Amygdala (tissue), 56 donors: ENCODE data around the gene LYPD6B.

Experiments used
- DNase-seq, 56 donors: peaks; one replicate each; lab custom pipeline; 2025; lab: John Stamatoyannopoulos, UW

LYPD6B gene

DNA sequence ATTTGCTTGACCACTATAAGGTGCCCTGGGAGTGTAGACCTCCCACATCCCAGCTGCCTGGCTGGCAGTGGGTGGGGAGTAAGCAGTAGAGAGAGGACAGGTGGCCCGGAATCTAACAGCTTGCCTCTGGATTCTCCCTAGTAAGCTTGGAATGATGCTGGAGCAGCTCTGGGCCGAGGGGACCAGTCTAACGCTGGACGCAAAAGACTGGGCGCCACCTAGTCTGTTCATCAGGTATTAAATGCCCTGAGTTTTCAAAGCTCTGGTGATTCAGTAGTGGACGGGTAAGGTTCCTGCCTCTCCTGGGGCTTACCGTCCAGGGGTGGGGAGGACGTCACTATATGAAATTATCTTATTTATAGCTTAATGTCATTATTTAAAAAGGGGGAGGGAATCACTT lies 648 bp upstream of the LYPD6B start:
- DNase-seq: no peak

DNA sequence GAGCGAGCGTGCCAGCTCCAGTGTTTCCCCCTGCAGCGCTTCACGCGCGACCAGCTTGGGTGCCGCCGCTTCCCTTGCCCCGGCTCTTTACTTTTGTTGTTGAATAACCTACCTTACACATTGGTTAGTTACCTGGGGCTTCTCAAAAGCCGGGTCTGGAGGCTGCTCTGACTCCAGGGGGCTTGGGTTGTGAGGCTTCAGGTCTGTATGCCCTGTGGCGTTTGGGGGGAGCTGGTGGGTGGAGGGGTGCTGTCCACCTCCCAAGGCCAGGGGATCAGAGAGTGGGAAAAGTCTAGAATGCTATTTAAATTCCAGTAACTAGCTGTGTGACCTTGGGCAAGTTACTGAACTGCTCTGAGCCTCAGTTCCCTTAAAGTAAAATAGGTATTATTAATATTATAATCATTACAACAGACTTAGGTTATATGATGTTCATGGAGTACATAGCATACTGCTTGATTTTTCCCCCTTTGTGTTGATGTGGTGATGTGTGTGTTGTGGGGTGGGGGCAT lies 770 bp downstream of the LYPD6B start:
- DNase-seq: no peak

DNA sequence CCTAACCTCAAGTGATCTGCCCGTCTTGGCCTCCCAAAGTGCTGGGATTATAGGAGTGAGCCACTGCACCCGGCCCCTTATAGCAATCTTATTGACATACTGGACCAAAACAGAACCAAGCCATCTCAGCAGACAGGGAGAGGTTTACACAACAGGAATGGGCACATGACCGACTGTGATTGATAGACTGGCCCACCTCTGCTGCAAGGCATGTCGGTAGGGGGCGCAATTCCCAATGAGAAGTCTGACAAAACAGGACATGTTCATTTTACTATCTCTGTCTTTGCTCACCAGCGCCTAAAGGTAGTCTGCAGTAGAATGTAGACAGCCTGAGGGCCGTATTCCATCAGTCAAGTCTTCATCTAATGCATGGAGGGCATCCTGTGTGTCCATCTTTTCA lies 2.0 kb downstream of the LYPD6B start:
- no peak for DNase-seq

DNA sequence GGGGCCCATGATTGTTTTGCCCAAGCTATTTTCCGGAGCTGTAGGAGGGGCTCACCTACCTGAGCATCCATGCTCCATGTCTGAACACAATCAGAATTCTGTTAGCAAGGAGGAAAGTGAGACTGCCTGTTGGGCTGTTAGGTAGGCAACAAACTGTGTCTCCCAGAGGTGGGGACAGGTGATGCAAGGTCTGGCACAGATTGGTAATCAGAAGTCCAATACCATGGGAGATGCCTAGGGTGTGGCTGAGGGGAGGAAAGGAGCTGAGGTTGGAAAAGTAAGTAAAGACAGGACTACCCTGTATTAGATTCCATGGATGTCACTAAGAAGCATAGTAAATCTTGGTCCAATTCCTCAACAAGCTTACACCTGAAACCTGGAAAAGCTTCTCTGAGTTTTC lies 3.0 kb downstream of the LYPD6B start:
- no peak for DNase-seq

DNA sequence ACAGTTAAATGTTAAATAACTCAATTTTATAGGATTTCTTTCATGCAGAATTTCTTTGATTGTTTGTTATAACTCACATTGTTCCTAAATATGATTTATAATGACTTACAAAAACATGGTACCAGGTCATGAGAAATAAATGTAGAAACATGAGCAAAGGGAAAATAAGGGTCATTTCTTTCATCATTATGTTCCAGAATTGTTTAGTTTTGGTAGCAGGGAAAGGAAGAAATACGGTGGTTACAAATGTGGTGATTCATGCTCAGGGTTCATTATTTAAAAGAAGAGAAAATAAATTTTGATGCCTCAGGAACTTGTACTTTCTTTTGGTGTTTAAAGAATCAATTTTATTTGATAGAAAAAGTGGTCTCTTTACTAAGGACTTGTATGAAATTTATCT lies 4.4 kb downstream of the LYPD6B start:
- no peak for DNase-seq

GRCh38 chr2:149044500-149044899 lies 6.0 kb downstream of the LYPD6B start:
- no peak for DNase-seq

DNA sequence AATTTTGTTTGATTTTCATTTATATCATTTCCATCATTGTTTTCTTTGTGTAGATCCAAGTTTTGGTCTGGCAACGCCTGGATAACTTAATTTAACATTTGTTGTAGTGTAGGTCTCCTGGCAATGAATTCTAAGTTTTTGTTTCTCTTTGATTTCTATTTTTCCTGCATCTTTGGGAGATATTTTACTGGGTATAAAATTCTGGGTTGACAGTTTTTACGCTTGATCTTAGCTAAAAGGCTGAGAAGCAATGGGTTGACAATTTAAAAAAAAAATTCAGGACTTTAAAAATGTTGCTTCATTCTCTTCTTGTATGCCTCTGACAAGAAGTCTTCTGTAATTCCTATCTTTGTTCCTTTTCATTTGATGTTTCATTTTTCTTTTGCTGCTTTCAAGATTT lies 8.6 kb downstream of the LYPD6B start:
- no peak for DNase-seq

GRCh38 chr2:149049142-149049541 lies 10.6 kb downstream of the LYPD6B start:
- no peak for DNase-seq

GRCh38 chr2:149050188-149050587 lies 11.7 kb downstream of the LYPD6B start:
- no peak for DNase-seq

DNA sequence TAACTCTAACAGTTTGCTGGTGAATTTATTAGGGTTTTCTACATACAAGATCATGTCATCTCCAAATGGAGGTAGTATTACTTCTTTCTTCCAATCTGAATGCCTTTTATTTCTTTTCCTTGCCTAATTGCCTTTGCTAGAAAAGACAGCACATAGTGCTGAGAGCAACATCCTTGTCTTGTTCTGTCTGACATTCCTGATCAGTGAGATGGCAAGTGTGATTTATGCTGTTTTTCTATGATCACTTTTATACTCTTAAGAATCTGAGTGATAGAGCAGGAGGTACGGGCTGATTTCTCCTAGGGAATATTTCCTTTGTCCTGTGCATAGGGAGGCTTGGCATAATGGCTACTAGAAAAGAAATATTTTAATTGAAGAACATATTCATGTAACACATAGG lies 17.3 kb downstream of the LYPD6B start:
- DNase-seq: no peak

- DNase-seq: no peak
Observed at GRCh38 chr2:149056541-149057255, 18.2 kb downstream of the LYPD6B start.

DNA sequence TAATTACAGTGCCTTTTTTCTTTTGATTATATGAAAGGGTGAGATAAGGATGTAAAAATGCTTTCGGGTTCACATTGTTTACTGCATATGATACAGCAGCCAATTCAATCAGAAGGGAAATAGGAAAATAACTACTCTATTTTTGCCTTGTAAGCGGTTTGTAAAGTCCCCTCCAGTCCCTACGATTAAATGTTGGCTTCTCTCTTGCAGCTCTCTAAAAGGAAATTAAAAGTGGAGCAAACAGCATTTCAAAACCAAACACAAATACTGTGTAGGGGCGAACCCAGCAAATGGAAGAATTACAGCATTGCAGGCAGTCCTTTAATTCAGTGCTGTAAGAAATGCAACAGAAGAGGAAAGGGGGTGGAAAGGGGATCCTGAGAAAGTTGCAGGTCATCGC lies 18.9 kb downstream of the LYPD6B start:
- DNase-seq: no peak

DNA sequence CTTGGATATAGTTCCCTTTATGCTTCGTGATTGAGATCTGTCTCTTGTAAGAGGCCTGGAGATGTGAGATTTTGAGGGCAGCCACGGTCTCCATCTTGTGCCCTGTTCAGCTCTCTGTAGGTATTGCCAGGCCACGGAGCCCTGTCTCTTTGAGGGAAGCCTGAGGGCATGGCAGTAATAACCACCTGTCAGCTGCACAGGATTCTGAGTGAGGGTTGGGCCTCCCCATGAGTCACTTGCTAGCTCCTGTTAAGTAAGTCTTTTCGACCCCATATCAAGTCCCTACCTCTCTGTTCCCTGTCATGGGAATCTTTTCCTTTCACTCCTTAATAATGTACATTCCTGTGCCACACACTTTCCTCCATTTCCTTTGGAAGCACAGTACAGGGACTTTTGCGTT lies 20.4 kb downstream of the LYPD6B start:
- DNase-seq: no peak

DNA sequence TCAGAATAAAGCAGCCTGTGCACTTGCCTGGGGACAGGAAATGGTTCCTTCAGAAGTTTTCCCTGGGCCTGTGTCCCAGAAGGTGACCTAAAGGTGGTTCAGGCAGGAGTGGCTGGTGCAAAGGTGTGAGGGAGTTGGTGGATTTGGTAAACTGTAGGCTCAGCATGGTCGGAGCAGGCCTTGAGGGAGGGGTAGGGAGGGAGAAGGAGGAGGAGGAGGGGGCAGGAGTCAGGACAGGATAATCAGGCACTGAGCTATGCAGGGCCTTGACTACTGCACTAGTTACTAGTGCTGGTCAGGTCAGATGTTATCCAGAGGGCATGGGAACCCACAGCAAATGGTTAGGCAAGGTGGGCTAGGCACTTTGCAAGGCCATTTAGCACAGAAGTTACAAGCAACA lies 21.3 kb downstream of the LYPD6B start:
- DNase-seq: no peak

DNA sequence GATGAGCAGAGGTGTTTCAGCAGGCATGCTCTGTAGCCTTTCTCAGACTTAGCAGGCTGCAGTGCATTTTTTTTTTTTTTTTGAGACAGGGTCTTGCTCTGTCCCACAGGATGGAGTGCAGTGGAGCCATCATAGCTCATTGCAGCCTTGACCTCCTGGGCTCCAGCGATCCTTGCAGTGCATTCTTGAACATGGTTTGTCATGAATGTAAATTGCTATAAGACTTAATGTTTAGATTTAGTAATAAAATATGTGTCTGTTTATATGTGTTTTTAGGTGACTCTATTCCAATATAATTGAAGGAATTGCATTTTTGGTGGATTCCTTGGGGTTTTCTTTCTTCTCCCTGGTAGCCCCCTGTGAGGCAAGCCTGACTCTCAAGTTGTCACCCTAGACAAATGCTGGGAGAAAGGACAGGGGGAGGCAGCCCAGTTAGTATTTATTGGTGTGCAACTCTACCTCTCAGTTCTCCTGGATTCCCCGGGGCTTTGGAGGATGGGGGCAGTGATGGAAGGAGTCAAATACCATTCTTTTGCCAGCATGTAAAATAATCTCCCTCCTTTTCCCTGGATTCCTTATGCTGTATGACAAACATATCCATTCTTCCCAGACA lies 22.7 kb downstream of the LYPD6B start:
- DNase-seq: no peak

DNA sequence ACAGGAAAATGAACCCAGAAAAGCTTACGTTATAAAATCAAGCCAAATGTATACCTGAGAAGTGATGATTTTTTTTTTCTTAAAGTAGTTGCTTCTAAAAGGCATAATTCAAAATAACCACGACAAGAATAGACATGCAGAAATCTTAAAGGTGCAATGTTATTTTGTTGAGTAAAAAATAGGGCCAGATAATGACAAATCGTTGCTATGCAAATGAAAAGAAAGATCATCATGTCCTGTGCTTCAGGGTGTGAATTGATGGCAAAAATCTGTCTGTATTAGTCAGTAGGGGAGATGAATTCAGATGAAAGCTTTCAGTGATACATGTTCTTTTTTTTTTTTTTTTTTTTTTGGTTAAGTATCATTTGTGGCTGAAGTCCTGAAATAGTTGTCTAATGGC lies 24.0 kb downstream of the LYPD6B start:
- DNase-seq: no peak

DNA sequence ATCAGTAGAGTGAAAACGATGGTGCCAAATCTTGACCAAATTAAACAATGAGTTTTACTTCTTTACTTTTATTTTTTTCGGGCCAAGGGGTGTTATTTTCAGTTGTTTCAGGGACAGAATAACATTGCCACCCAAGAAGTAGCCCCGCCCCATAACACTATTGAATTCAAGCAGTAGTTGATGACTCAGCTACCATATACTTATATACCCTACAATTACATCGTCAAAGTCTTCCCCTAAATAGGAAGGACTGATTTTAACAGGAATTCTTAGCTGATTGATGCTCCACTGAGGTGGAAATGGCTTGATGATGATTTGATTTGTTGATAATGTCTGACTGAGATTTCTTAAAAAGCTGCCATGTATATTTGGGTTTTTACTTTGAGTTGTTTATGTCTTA lies 24.7 kb downstream of the LYPD6B start:
- no peak for DNase-seq

DNA sequence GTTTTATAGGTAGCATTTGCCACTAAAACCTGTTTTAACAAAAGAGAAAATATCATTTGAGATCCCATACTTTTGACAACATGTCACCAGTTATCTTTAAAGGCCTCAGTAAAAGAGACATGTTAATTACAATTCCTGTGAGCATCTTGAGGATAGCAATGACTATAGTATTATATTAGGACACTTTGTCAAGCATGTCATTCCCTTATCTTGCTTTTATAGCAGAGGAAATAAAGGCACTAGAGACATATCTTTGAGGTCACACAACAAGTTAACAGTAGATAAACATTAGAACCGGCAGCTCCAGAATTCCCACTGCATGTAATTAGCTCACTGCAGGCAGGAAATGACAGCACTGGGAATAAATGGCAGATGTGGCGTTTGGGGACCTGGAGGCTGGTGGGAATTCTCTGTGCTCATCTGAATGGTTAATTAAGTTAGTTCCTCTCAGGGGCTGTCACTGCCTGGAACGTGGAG lies 25.9 kb downstream of the LYPD6B start:
- DNase-seq: no peak

- no peak for DNase-seq
Observed at GRCh38 chr2:149064856-149065630, 26.5 kb downstream of the LYPD6B start.

DNA sequence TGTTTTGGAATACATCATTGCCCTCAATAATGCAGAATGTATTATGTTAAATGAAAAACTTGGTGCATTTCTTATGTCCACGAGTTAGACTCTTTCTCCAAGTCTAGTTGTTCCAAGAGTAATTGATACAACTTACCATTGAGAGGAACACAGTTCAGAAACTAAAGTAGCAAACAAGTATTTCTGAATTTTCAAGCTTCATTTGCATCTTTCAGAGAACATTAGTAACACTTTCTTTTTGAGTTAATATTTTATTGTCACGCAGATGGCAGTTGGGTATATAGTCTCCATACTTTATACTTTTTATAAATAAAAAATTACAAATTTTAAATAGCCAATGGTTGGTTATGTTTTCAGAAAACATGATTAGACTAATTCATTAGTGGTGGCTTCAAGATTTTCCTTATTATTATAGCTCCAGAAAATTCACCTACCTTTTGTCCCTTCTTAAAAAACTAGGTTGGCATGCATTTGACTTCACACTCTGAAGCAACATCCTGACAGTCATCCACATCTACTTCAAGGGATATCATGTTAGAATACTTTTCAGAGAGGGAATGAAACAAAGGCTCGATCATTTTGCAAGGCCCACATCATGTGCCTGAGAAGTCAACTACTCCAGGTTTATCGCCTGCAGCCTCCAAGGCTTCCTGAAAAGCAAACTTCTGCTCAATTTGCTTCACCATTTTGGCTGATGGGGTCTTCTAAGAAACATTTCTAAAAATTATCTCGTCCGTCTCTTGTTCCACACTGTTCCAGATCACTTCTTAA lies 29.9 kb downstream of the LYPD6B start:
- DNase-seq: no peak
